Gastrocnemius medialis (tissue), 4 donors: ENCODE results near the gene DMRT1.

Experiments used
- CTCF ChIP-seq, 5 experiments: fragments of 450-650 bp in 3 of 5; fragments of 200-600 bp in 2 of 5; sonication (generic) in 2 of 5; IDR thresholded peaks in 4 of 5; conservative IDR thresholded peaks in 1 of 5; 1 replicate in 4 of 5; 2 replicates in 1 of 5; pipeline ENCODE4 v1.5.1; 2016 to 2019; ENCODE audit warnings: antibody characterized with exemption in 5 of 5, mild to moderate bottlenecking in 3 of 5, moderate library complexity in 3 of 5
- POLR2A ChIP-seq, 2 donors: fragments of 450-650 bp; IDR thresholded peaks; one replicate each; pipeline ENCODE4 v1.6.1; 2017; ENCODE audit warnings: antibody characterized with exemption in 2 of 2, mild to moderate bottlenecking in 2 of 2, moderate library complexity in 2 of 2

- TF ChIP-seq CTCF (IDR thresholded peaks at IDR 0.05 in 4 of 5, conservative IDR thresholded peaks at IDR 0.05 in 1 of 5) (no peak), POLR2A (IDR thresholded peaks at IDR 0.05) (no peak)
Measured at GRCh38 chr9:805151-805550, 36.3 kb upstream of the DMRT1 start.
